Fibroblast of lung (primary cell): ENCODE results near the gene HAPLN2.

ENCODE experiments used
- EZH2 ChIP-seq: IDR thresholded peaks from 2 replicates; pipeline ENCODE4 v1.5.1; 2012; ENCODE audit warnings: low read length, control low read depth, mild to moderate bottlenecking; ENCODE audit errors: missing control alignments
- TF ChIP-seq, protein P1 (sequence below), 2 donors: IDR thresholded peaks in 1 of 2; conservative IDR thresholded peaks in 1 of 2; 1 replicate in 1 of 2; 2 replicates in 1 of 2; pipeline ENCODE4 v1.5.1; 2011 to 2012; ENCODE audit warnings: low read length in 2 of 2, control low read depth in 1 of 2, inconsistent platforms in 1 of 2, low read depth in 1 of 2, mild to moderate bottlenecking in 1 of 2

DNA sequence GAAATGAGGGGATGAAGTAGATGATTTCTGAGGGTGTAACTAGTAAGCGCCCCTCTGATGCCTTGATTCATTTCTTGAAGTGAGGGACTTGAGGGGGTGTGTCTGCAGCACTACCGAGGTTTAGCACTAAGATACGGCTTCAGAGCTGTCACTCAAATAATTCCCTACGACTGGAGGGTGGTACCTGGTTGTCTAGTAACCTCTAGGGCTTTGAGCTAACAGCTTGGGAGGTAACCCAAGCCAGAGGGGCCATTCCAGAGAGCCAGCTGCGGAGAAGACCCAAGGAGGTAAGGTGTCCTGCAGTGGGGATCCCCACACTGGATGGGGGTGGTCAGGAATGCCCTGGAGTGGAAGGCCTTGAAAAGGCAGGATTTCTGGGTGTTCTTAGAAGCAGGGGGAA lies 39.7 kb upstream of the HAPLN2 start, which contains the start of gene TTC24:
- TF ChIP-seq, protein P1, sequence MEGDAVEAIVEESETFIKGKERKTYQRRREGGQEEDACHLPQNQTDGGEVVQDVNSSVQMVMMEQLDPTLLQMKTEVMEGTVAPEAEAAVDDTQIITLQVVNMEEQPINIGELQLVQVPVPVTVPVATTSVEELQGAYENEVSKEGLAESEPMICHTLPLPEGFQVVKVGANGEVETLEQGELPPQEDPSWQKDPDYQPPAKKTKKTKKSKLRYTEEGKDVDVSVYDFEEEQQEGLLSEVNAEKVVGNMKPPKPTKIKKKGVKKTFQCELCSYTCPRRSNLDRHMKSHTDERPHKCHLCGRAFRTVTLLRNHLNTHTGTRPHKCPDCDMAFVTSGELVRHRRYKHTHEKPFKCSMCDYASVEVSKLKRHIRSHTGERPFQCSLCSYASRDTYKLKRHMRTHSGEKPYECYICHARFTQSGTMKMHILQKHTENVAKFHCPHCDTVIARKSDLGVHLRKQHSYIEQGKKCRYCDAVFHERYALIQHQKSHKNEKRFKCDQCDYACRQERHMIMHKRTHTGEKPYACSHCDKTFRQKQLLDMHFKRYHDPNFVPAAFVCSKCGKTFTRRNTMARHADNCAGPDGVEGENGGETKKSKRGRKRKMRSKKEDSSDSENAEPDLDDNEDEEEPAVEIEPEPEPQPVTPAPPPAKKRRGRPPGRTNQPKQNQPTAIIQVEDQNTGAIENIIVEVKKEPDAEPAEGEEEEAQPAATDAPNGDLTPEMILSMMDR (conservative IDR thresholded peaks at IDR 0.05 in 1 of 2, IDR thresholded peaks at IDR 0.05 in 1 of 2; ENCODE audit: low read depth in 1 of 2, low read length in 2 of 2) = no peak
- no peak for TF ChIP-seq EZH2
